MM.1S (cell line): ENCODE measurements around the gene LRMDA.

Experiments
- DNase-seq: peaks from one replicate; pipeline ENCODE4 v3.0.0-alpha.2; 2015
- H2AFZ ChIP-seq: fragments of 300-600 bp; sonication (generic); 2 replicates; pipeline ENCODE4 v1.6.0; 2016; ENCODE audit warnings: antibody characterized with exemption, low read length
- H3F3A ChIP-seq: fragments of 300-600 bp; sonication (generic); 2 replicates; pipeline ENCODE4 v1.6.1; 2016; ENCODE audit warnings: mild to moderate bottlenecking, antibody characterized with exemption, low read length, moderate library complexity, mixed read lengths; ENCODE audit not compliant: insufficient read depth
- H3K27ac ChIP-seq: fragments of 300-600 bp; sonication (generic); 2 replicates; pipeline ENCODE4 v1.5.1; 2016; ENCODE audit warnings: mild to moderate bottlenecking, low read length
- H3K27me3 ChIP-seq: fragments of 300-600 bp; sonication (generic); replicated peaks from 2 replicates; pipeline ENCODE4 v1.6.0; 2016; ENCODE audit warnings: low read length; ENCODE audit not compliant: insufficient read depth
- H3K36me3 ChIP-seq: fragments of 300-600 bp; sonication (generic); replicated peaks from 2 replicates; pipeline ENCODE4 v1.6.1; 2016; ENCODE audit warnings: mild to moderate bottlenecking, low read length, mixed read lengths; ENCODE audit not compliant: insufficient read depth
- H3K4me1 ChIP-seq: fragments of 300-600 bp; sonication (generic); 2 replicates; pipeline ENCODE4 v1.6.1; 2016; ENCODE audit warnings: low read length, mixed read lengths
- H3K4me2 ChIP-seq: fragments of 300-600 bp; sonication (generic); 2 replicates; pipeline ENCODE4 v1.6.0; 2016; ENCODE audit warnings: low read depth, low read length
- H3K4me3 ChIP-seq: fragments of 300-600 bp; sonication (generic); 2 replicates; pipeline ENCODE4 v1.5.1; 2016; ENCODE audit warnings: low read length, mixed read lengths
- H3K79me2 ChIP-seq: fragments of 300-600 bp; sonication (generic); 2 replicates; pipeline ENCODE4 v1.6.1; 2016; ENCODE audit warnings: mixed run types, low read length, mixed read lengths
- H3K9ac ChIP-seq: fragments of 300-600 bp; sonication (generic); 2 replicates; pipeline ENCODE4 v1.6.1; 2016; ENCODE audit warnings: low read length, mixed read lengths
- H3K9me2 ChIP-seq: fragments of 300-600 bp; sonication (generic); replicated peaks from 2 replicates; pipeline ENCODE4 v1.6.1; 2016; ENCODE audit warnings: mild to moderate bottlenecking, low read length, mixed read lengths; ENCODE audit not compliant: insufficient read depth
- H3K9me3 ChIP-seq: fragments of 300-600 bp; sonication (generic); replicated peaks from 2 replicates; pipeline ENCODE4 v1.6.1; 2016; ENCODE audit warnings: mild to moderate bottlenecking, low read length, mixed read lengths; ENCODE audit not compliant: insufficient read depth
- H4K20me1 ChIP-seq: fragments of 300-600 bp; sonication (generic); 2 replicates; pipeline ENCODE4 v1.6.1; 2016; ENCODE audit warnings: mild to moderate bottlenecking, low read length, moderate library complexity, mixed read lengths; ENCODE audit not compliant: insufficient read depth
- CTCF ChIP-seq: fragments of 300-600 bp; sonication (generic); IDR thresholded peaks from 2 replicates; pipeline ENCODE4 v1.5.1; 2016; ENCODE audit warnings: antibody characterized with exemption, low read length, mixed read lengths
- EZH2 ChIP-seq: fragments of 300-600 bp; sonication (generic); optimal IDR thresholded peaks from 2 replicates; pipeline ENCODE3; 2017; ENCODE audit warnings: low read depth, mild to moderate bottlenecking, antibody characterized with exemption, low read length, mixed read lengths
- EZH2phosphoT487 ChIP-seq: fragments of 300-600 bp; sonication (generic); IDR thresholded peaks from 2 replicates; pipeline ENCODE4 v1.6.1; 2018; ENCODE audit warnings: antibody characterized with exemption, low read length

Gene LRMDA

GRCh38 chr10:76192151-76192550 lies 760.7 kb downstream of the LRMDA start:
- Histone ChIP-seq H3K36me3 (no peaks in the 10 kb centered on the region), H3K79me2 (no peaks in the 10 kb centered on the region), H3K4me1 (peaks cover 4% of the 10 kb centered on the region; the same call in 1 of the 2 replicates), H3K27me3 (no peaks in the 10 kb centered on the region), H3K9ac (no peak overlapping the region), H3K9me2 (no peaks in the 10 kb centered on the region), H2AFZ (no peak overlapping the region), H3K4me2 (no peak overlapping the region), H3K9me3 (no peaks in the 10 kb centered on the region), H3K27ac (no peak overlapping the region), H3F3A (no peaks in the 10 kb centered on the region), H3K4me3 (no peak overlapping the region), H4K20me1 (no peaks in the 10 kb centered on the region)
- no peak for DNase-seq
- TF ChIP-seq CTCF (no peak), EZH2 (no peak), EZH2phosphoT487 (no peak)

GRCh38 chr10:76192694-76193320 lies 761.4 kb downstream of the LRMDA start:
- H3K79me2 ChIP-seq = no peaks in the 10 kb centered on the region
- H4K20me1 ChIP-seq = no peaks in the 10 kb centered on the region
- no peak overlapping the region for H3K4me3 ChIP-seq
- H3K27me3 ChIP-seq = no peaks in the 10 kb centered on the region
- H2AFZ ChIP-seq = no peak overlapping the region
- H3K9me3 ChIP-seq = no peaks in the 10 kb centered on the region
- no peak overlapping the region for H3K9ac ChIP-seq
- no peaks in the 10 kb centered on the region for H3K9me2 ChIP-seq
- no peaks in the 10 kb centered on the region for H3K36me3 ChIP-seq
- no peaks in the 10 kb centered on the region for H3F3A ChIP-seq
- no peak for TF ChIP-seq EZH2phosphoT487
- no peak for TF ChIP-seq EZH2
- H3K4me2 ChIP-seq = no peak overlapping the region
- H3K27ac ChIP-seq = no peak overlapping the region
- H3K4me1 ChIP-seq = peaks cover 4% of the 10 kb centered on the region; the same call in 1 of the 2 replicates
- no peak for DNase-seq

- Histone ChIP-seq H3K27ac (no peak overlapping the region), H3K9me2 (no peaks in the 10 kb centered on the region), H3K9ac (no peak overlapping the region), H3K27me3 (no peaks in the 10 kb centered on the region), H3K4me2 (no peak overlapping the region), H3K79me2 (no peaks in the 10 kb centered on the region), H3K36me3 (no peaks in the 10 kb centered on the region), H3K9me3 (no peaks in the 10 kb centered on the region), H3F3A (no peaks in the 10 kb centered on the region), H4K20me1 (no peaks in the 10 kb centered on the region), H3K4me1 (peaks cover 4% of the 10 kb centered on the region; the same call in 1 of the 2 replicates), H2AFZ (no peak overlapping the region), H3K4me3 (no peak overlapping the region)
- no peak for TF ChIP-seq EZH2
- peak; percentile 10 for DNase-seq
These were observed 764.4 kb downstream of the LRMDA start for GRCh38 chr10:76195654-76196390.

- Histone ChIP-seq H3K4me2 (no peak overlapping the region), H3K36me3 (no peaks in the 10 kb centered on the region), H3K9me3 (no peaks in the 10 kb centered on the region), H3K9ac (no peak overlapping the region), H3K9me2 (no peaks in the 10 kb centered on the region), H3K79me2 (no peaks in the 10 kb centered on the region), H3K4me3 (no peak overlapping the region), H3F3A (no peaks in the 10 kb centered on the region), H3K27me3 (no peaks in the 10 kb centered on the region), H4K20me1 (no peaks in the 10 kb centered on the region), H2AFZ (no peak overlapping the region), H3K4me1 (peaks cover 4% of the 10 kb centered on the region; the same call in 1 of the 2 replicates), H3K27ac (no peak overlapping the region)
- TF ChIP-seq EZH2 (no peak), EZH2phosphoT487 (no peak), CTCF (no peak)
- no peak for DNase-seq
These were observed 765.9 kb downstream of the LRMDA start for GRCh38 chr10:76197293-76197692.
